RWPE2 (cell line): Measurements from ENCODE around the gene RAB3IL1.

Experiments used
- ATAC-seq: fragments of 200-7000 bp; cut with Tn5 transposase; 3 replicates; pipeline ENCODE4 v1.9.1; 2021; ENCODE audit warnings: low read depth
- DNase-seq: peaks from one replicate; pipeline ENCODE4 v3.0.0-alpha.2; 2020; ENCODE audit warnings: low spot score
- H3K27ac ChIP-seq: fragments of 450-650 bp; 2 replicates; pipeline ENCODE4 v1.5.1; 2017; ENCODE audit warnings: mild to moderate bottlenecking; ENCODE audit not compliant: poor library complexity, severe bottlenecking
- H3K27me3 ChIP-seq: fragments of 250-450 bp; sonication (Bioruptor Pico); 2 replicates; pipeline ENCODE4 v1.5.1; 2021; ENCODE audit warnings: mild to moderate bottlenecking, moderate library complexity; ENCODE audit not compliant: insufficient read depth, poor library complexity, severe bottlenecking
- H3K36me3 ChIP-seq: fragments of 250-450 bp; sonication (Bioruptor Pico); 2 replicates; pipeline ENCODE4 v1.5.1; 2020; ENCODE audit warnings: low read depth, mild to moderate bottlenecking, moderate library complexity
- H3K4me1 ChIP-seq: fragments of 250-450 bp; sonication (Bioruptor Pico); 2 replicates; pipeline ENCODE4 v1.5.1; 2021; ENCODE audit warnings: mild to moderate bottlenecking, moderate library complexity; ENCODE audit not compliant: insufficient read depth, poor library complexity, severe bottlenecking
- H3K4me3 ChIP-seq: fragments of 250-450 bp; sonication (Bioruptor Pico); 2 replicates; pipeline ENCODE4 v1.5.1; 2021; ENCODE audit warnings: mild to moderate bottlenecking, moderate library complexity; ENCODE audit not compliant: severe bottlenecking
- H3K9me3 ChIP-seq: fragments of 250-450 bp; sonication (Bioruptor Pico); 2 replicates; pipeline ENCODE4 v1.5.1; 2021; ENCODE audit warnings: mild to moderate bottlenecking, moderate library complexity; ENCODE audit not compliant: severe bottlenecking
- TF ChIP-seq, protein P1 (sequence below): fragments of 450-650 bp; IDR thresholded peaks from one replicate; pipeline ENCODE4 v1.5.1; 2017; ENCODE audit warnings: mild to moderate bottlenecking, moderate library complexity; ENCODE audit not compliant: poor library complexity, severe bottlenecking

RAB3IL1 gene

GRCh38 chr11:61925736-61926135 lies 8.4 kb upstream of the RAB3IL1 start:
- Histone ChIP-seq H3K36me3 (no peaks in the 10 kb centered on the region), H3K27ac (no peak overlapping the region), H3K27me3 (no peaks in the 10 kb centered on the region), H3K9me3 (no peaks in the 10 kb centered on the region), H3K4me1 (no peaks in the 10 kb centered on the region), H3K4me3 (no peak overlapping the region)
- TF ChIP-seq, protein P1, sequence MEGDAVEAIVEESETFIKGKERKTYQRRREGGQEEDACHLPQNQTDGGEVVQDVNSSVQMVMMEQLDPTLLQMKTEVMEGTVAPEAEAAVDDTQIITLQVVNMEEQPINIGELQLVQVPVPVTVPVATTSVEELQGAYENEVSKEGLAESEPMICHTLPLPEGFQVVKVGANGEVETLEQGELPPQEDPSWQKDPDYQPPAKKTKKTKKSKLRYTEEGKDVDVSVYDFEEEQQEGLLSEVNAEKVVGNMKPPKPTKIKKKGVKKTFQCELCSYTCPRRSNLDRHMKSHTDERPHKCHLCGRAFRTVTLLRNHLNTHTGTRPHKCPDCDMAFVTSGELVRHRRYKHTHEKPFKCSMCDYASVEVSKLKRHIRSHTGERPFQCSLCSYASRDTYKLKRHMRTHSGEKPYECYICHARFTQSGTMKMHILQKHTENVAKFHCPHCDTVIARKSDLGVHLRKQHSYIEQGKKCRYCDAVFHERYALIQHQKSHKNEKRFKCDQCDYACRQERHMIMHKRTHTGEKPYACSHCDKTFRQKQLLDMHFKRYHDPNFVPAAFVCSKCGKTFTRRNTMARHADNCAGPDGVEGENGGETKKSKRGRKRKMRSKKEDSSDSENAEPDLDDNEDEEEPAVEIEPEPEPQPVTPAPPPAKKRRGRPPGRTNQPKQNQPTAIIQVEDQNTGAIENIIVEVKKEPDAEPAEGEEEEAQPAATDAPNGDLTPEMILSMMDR = no peak
- DNase-seq = no peak
- ATAC-seq = no peak

GRCh38 chr11:61924064-61924455 lies 6.7 kb upstream of the RAB3IL1 start:
- no peak overlapping the region for H3K27ac ChIP-seq

GRCh38 chr11:61923166-61924063 lies 6.0 kb upstream of the RAB3IL1 start:
- no peak for DNase-seq

More at GRCh38 chr11:61924064-61924455, 6.7 kb upstream of the RAB3IL1 start:
- no peaks in the 10 kb centered on the region for H3K4me1 ChIP-seq
- H3K27me3 ChIP-seq = peaks cover 3% of the 10 kb centered on the region
- DNase-seq = no peak
- H3K9me3 ChIP-seq = no peaks in the 10 kb centered on the region
- H3K4me3 ChIP-seq = no peak overlapping the region
- H3K36me3 ChIP-seq = no peaks in the 10 kb centered on the region
- no peak for ATAC-seq
- TF ChIP-seq, protein P1 = no peak

DNA sequence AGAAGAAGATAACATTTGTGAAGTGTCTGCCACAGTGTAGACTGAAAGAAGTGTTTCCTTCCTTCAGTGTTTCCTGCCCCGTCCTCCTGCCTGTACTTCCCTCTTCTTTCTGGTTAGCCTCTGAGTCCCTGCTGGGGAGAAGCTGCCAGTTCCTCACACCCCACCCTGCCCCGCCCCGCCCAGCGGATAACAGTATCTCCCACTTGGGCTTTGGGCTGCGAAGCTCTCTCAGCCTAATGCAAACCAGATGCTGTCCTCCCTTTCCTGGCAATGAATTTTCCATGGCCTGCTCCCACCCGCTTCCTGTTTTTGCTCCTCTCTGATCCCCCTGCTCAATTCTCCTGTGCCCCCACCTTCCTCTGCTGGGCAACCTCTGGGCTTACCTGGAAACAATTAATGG lies 5.2 kb upstream of the RAB3IL1 start:
- no peaks in the 10 kb centered on the region for H3K9me3 ChIP-seq
- no peak overlapping the region for H3K27ac ChIP-seq
- TF ChIP-seq, protein P1 = no peak
- H3K36me3 ChIP-seq = no peaks in the 10 kb centered on the region
- H3K4me3 ChIP-seq = no peak overlapping the region
- H3K4me1 ChIP-seq = no peaks in the 10 kb centered on the region
- peaks cover 11% of the 10 kb centered on the region for H3K27me3 ChIP-seq
- no peak for DNase-seq
- no peak for ATAC-seq

More at GRCh38 chr11:61923166-61924063, 6.0 kb upstream of the RAB3IL1 start:
- peaks cover 3% of the 10 kb centered on the region for H3K27me3 ChIP-seq
- H3K4me3 ChIP-seq = no peak overlapping the region
- TF ChIP-seq, protein P1 = no peak
- no peaks in the 10 kb centered on the region for H3K36me3 ChIP-seq
- no peak overlapping the region for H3K27ac ChIP-seq
- ATAC-seq = no peak
- H3K9me3 ChIP-seq = no peaks in the 10 kb centered on the region
- H3K4me1 ChIP-seq = no peaks in the 10 kb centered on the region

GRCh38 chr11:61921446-61921845 lies 4.1 kb upstream of the RAB3IL1 start:
- Histone ChIP-seq H3K27me3 (peaks cover 11% of the 10 kb centered on the region), H3K9me3 (no peaks in the 10 kb centered on the region), H3K27ac (no peak overlapping the region), H3K36me3 (no peaks in the 10 kb centered on the region), H3K4me3 (no peak overlapping the region), H3K4me1 (no peaks in the 10 kb centered on the region)
- DNase-seq (no peak), ATAC-seq (no peak)
- TF ChIP-seq, protein P1 = no peak
